Measurements from ENCODE around the gene KCTD5.

GRCh38 chr16:2704166-2704982 is 22.1 kb downstream of the KCTD5 start:
- no peak for TF ChIP-seq POLR2A (IDR thresholded peaks at IDR 0.05; ENCODE audit: low read depth, low read length)
- no peak for TF ChIP-seq TAF1 (IDR thresholded peaks at IDR 0.05; ENCODE audit: borderline replicate concordance, low read depth, low read length)

Measured in GM12892 (cell line).